ENCODE measurements around the gene PHLDB3. TPM values are rescaled to one million over a fixed set of nuclear protein-coding genes. Genes with fewer than 3 reads are reported as not detected.

PHLDB3 gene
- total and polyA plus RNA-seq, 2 of the 13 experiments (the other 11 are each of a cell fraction or from before 2014, with no cell fraction given) = 11.3 to 14.5 TPM

DNA sequence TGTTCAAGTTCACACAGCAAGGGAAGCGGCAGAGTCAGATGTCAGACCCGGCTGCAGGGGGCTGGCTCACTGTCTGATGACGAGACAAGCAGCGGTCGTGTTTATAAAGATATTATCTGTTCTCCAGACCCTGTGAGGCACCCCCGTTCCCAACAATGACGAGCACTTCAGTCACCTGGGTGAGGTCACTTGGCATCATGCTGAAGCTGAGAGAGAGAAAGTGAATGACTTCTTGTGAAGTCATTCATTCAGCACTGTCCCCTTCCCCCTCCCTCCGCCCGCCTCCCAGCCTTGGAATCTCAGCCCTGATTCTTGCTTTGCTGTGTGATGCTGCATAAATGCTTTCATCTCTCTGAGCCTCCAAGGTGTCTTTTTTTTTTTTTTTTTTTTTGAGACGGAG, 34.3 kb downstream of the PHLDB3 start:
- CTCF ChIA-PET (ENCODE audit: low intra/inter-chr PET ratio, low total read pairs) = no interaction called here
- no peak overlapping the region for H3K4me3 ChIP-seq (replicated peaks in 1 of 3; ENCODE audit: insufficient read depth in 1 of 3, low read depth in 2 of 3, low read length in 3 of 3)
- FAIRE-seq = no peak

GRCh38 chr19:43469160-43469480, 35.4 kb downstream of the PHLDB3 start:
- H3K4me1 ChIP-seq (ENCODE audit: insufficient read depth, low read length) = peaks cover 35% of the 10 kb centered on the region
- H3K27ac ChIP-seq (ENCODE audit: extremely low read length, insufficient read depth, low read length) = no peak overlapping the region
- 17% methylated on average over 1 of the region's 1 CpG for WGBS (ENCODE audit: low lambda C conversion rate)
- ATAC-seq (no peak), FAIRE-seq (no peak), DNase-seq (ENCODE audit: low spot score) (peak; percentile 46)
- ChIA-PET CTCF (ENCODE audit: low intra/inter-chr PET ratio, low total read pairs) (no interaction called here), POLR2A (no interaction called here)
- no peak overlapping the region for H3K4me3 ChIP-seq (replicated peaks in 1 of 3; ENCODE audit: insufficient read depth in 1 of 3, low read depth in 2 of 3, low read length in 3 of 3)
- H2AFZ ChIP-seq (ENCODE audit: low read length) = no peak overlapping the region
- BruUV-seq (replicated peaks) = no TSS peak
- H3K9ac ChIP-seq (ENCODE audit: insufficient read depth, low read depth, low read length) = no peak overlapping the region
- no peaks in the 10 kb centered on the region for H3K36me3 ChIP-seq (replicated peaks in 1 of 2; ENCODE audit: control insufficient read depth in 1 of 2, insufficient read depth in 2 of 2, low read length in 2 of 2)
- H4K20me1 ChIP-seq (ENCODE audit: insufficient read depth, low read length) = no peaks in the 10 kb centered on the region
- no peaks in the 10 kb centered on the region for H3K79me2 ChIP-seq (ENCODE audit: insufficient read depth, low read length)
- intact Hi-C loops (cut with micrococcal nuclease; ENCODE audit: unreplicated experiment) (no loop called here), in situ Hi-C loops (cut with HindIII; ENCODE audit: extremely low pct_ligation_motif_present, low pct_unique_long_range_greater_than_20kb) (no loop called here)
- no peak overlapping the region for H3K4me2 ChIP-seq (ENCODE audit: low read depth, low read length)
- no peaks in the 10 kb centered on the region for H3K27me3 ChIP-seq (ENCODE audit: control insufficient read depth in 1 of 2, insufficient read depth in 2 of 2, low read length in 2 of 2)
- H3K9me3 ChIP-seq (ENCODE audit: low read length) = no peaks in the 10 kb centered on the region
- TF ChIP-seq AGO2 (optimal IDR thresholded peaks at IDR 0.05; ENCODE audit: low read depth, low read length) (no peak), BHLHE40 (IDR thresholded peaks at IDR 0.05; ENCODE audit: low read length) (0 out of 2 replicates have a peak, but pooled peaks have one; percentile 13), SMAD1 (CRISPR knock-in tag; IDR thresholded peaks at IDR 0.05; ENCODE audit: borderline replicate concordance, low read depth) (no peak), ZNF331 (CRISPR knock-in tag; IDR thresholded peaks at IDR 0.05) (no peak), SUZ12 (IDR thresholded peaks at IDR 0.05; ENCODE audit: low read depth, low read length) (no peak), ZNF44 (CRISPR knock-in tag; IDR thresholded peaks at IDR 0.05) (no peak), SOX13 (IDR thresholded peaks at IDR 0.05) (no peak), SOX13 (CRISPR knock-in tag; conservative IDR thresholded peaks at IDR 0.05 in 1 of 2, IDR thresholded peaks at IDR 0.05 in 1 of 2) (0 out of 4 replicates have a peak, but pooled peaks of 1 of the 2 experiments have one; percentile 12), ATM (IDR thresholded peaks at IDR 0.05; ENCODE audit: borderline replicate concordance) (no peak), PRMT3 (CRISPR knock-in tag; IDR thresholded peaks at IDR 0.05; ENCODE audit: borderline replicate concordance, low read depth) (no peak), KLF15 (CRISPR knock-in tag; IDR thresholded peaks at IDR 0.05; ENCODE audit: borderline replicate concordance) (no peak), TMF1 (CRISPR knock-in tag; IDR thresholded peaks at IDR 0.05; ENCODE audit: low read depth) (no peak), NFE2L1 (CRISPR knock-in tag; IDR thresholded peaks at IDR 0.05; ENCODE audit: borderline replicate concordance) (no peak)
- TF ChIP-seq, protein P1, sequence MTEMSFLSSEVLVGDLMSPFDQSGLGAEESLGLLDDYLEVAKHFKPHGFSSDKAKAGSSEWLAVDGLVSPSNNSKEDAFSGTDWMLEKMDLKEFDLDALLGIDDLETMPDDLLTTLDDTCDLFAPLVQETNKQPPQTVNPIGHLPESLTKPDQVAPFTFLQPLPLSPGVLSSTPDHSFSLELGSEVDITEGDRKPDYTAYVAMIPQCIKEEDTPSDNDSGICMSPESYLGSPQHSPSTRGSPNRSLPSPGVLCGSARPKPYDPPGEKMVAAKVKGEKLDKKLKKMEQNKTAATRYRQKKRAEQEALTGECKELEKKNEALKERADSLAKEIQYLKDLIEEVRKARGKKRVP (CRISPR knock-in tag; IDR thresholded peaks at IDR 0.05) = no peak
- TF ChIP-seq, protein P2, sequence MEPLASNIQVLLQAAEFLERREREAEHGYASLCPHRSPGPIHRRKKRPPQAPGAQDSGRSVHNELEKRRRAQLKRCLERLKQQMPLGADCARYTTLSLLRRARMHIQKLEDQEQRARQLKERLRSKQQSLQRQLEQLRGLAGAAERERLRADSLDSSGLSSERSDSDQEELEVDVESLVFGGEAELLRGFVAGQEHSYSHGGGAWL (CRISPR knock-in tag; IDR thresholded peaks at IDR 0.05) = no peak
- TF ChIP-seq, protein P3, sequence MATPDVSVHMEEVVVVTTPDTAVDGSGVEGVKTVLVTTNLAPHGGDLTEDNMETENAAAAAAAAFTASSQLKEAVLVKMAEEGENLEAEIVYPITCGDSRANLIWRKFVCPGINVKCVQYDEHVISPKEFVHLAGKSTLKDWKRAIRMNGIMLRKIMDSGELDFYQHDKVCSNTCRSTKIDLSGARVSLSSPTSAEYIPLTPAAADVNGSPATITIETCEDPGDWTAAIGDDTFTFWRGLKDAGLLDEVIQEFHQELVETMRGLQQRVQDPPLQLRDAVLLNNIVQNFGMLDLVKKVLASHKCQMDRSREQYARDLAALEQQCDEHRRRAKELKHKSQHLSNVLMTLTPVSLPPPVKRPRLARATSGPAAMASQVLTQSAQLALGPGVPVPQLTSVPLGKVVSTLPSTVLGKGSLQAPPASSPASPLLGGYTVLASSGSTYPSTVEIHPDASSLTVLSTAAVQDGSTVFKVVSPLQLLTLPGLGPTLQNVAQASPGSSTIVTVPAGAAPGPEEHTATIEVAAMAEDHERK (CRISPR knock-in tag; IDR thresholded peaks at IDR 0.05; ENCODE audit: low read depth) = no peak

More for the DNA sequence above, 34.3 kb downstream of the PHLDB3 start:
- no peaks in the 10 kb centered on the region for H4K20me1 ChIP-seq (ENCODE audit: insufficient read depth, low read length)
- no peaks in the 10 kb centered on the region for H3K79me2 ChIP-seq (ENCODE audit: insufficient read depth, low read length)
- TF ChIP-seq CREB1 (IDR thresholded peaks at IDR 0.05) = peak; percentile 70
- TF ChIP-seq CREB1 (CRISPR knock-in tag; IDR thresholded peaks at IDR 0.05) = no peak
- TF ChIP-seq AHR (CRISPR knock-in tag; IDR thresholded peaks at IDR 0.05) = no peak
- peak; percentile 58; the same call in 1 of the 2 replicates for TF ChIP-seq ZBTB21 (CRISPR knock-in tag; IDR thresholded peaks at IDR 0.05)
- TF ChIP-seq ZNF879 (CRISPR knock-in tag; IDR thresholded peaks at IDR 0.05) = no peak
- H3K27ac ChIP-seq (ENCODE audit: extremely low read length, insufficient read depth, low read length) = no peak overlapping the region
- H3K4me1 ChIP-seq (ENCODE audit: insufficient read depth, low read length) = peaks cover 29% of the 10 kb centered on the region
- no peak overlapping the region for H2AFZ ChIP-seq (ENCODE audit: low read length)
- WGBS (ENCODE audit: low lambda C conversion rate) = 37% methylated on average over 5 of the region's 10 CpGs
- no peaks in the 10 kb centered on the region for H3K9me3 ChIP-seq (ENCODE audit: low read length)
- intact Hi-C loops (cut with micrococcal nuclease; ENCODE audit: unreplicated experiment) = no loop called here
- no peaks in the 10 kb centered on the region for H3K27me3 ChIP-seq (ENCODE audit: control insufficient read depth in 1 of 2, insufficient read depth in 2 of 2, low read length in 2 of 2)
- in situ Hi-C loops (cut with HindIII; ENCODE audit: extremely low pct_ligation_motif_present, low pct_unique_long_range_greater_than_20kb) = no loop called here
- ATAC-seq (no peak), DNase-seq (ENCODE audit: low spot score) (no peak)
- H3K4me2 ChIP-seq (ENCODE audit: low read depth, low read length) = peak overlapping the region; percentile 36; the same call in 1 of the 2 replicates
- H3K9ac ChIP-seq (ENCODE audit: insufficient read depth, low read depth, low read length) = no peak overlapping the region
- no TSS peak for BruUV-seq (replicated peaks)
- H3K36me3 ChIP-seq (replicated peaks in 1 of 2; ENCODE audit: control insufficient read depth in 1 of 2, insufficient read depth in 2 of 2, low read length in 2 of 2) = no peaks in the 10 kb centered on the region
- POLR2A ChIA-PET = interaction anchor here (0.8 kb wide), 1 partner anchor 34 kb away, joined by 3 read pairs; no protein-coding TSS in a partner anchor
